Neutrophil (primary cell): Measurements from ENCODE around the gene TNF.

Experiments
- H3K27ac ChIP-seq: fragments of 200-600 bp; sonication (generic); 2 replicates; pipeline ENCODE4 v1.5.1; 2016; ENCODE audit warnings: mild to moderate bottlenecking, moderate library complexity
- H3K27me3 ChIP-seq: fragments of 200-600 bp; sonication (generic); 2 replicates; pipeline ENCODE4 v1.6.0; 2016; ENCODE audit warnings: mild to moderate bottlenecking
- H3K36me3 ChIP-seq: fragments of 200-600 bp; sonication (generic); 2 replicates; pipeline ENCODE4 v1.5.1; 2017
- H3K4me1 ChIP-seq, 2 experiments: fragments of 200-600 bp in 1 of 2; sonication (generic) in 1 of 2; 1 replicate in 1 of 2; 2 replicates in 1 of 2; pipeline versions ENCODE4 v1.5.1 to v1.6.1; 2013 to 2016; ENCODE audit warnings: low read depth in 1 of 2, low read length in 1 of 2, mild to moderate bottlenecking in 1 of 2, moderate library complexity in 1 of 2; ENCODE audit not compliant: control insufficient read depth in 1 of 2, insufficient read depth in 1 of 2
- H3K4me3 ChIP-seq, 2 experiments: fragments of 200-600 bp in 1 of 2; sonication (generic) in 1 of 2; 1 replicate in 1 of 2; 2 replicates in 1 of 2; pipeline ENCODE4 v1.5.1; 2013 to 2016; ENCODE audit warnings: low read depth in 1 of 2, low read length in 1 of 2, mild to moderate bottlenecking in 1 of 2, moderate library complexity in 1 of 2
- H3K9me3 ChIP-seq: fragments of 200-600 bp; sonication (generic); 2 replicates; pipeline ENCODE4 v1.5.1; 2016
- TF ChIP-seq, protein P1 (sequence below): fragments of 200-600 bp; sonication (generic); IDR thresholded peaks from 2 replicates; pipeline ENCODE4 v1.5.1; 2016; ENCODE audit warnings: antibody characterized with exemption

Gene TNF

DNA sequence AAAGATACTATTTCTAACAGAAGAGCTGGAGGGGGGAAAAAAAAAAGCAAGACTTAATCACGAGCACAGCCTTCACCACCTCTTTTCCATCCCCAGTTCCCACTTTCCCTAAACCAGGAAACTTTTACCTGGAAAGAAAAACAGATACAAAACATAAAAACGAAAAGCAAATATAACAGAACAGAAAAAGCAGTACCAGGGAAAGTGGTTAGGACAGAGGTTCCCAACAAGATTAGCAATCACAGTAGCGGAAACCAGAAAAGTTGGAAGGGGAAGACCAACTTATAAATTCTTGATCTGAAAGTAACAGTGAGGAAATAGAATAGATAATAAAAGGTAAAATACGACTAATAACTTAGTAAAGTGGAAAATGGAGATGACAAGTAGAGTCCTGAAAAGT, 34.7 kb upstream of the TNF start:
- Histone ChIP-seq H3K27ac (peak overlapping the region; percentile 97), H3K27me3 (no peaks in the 10 kb centered on the region), H3K36me3 (peaks cover 47% of the 10 kb centered on the region), H3K4me3 (peak overlapping the region; percentile 90 to 93), H3K4me1 (peaks cover 32 to 42% of the 10 kb centered on the region in 2 experiments), H3K9me3 (no peaks in the 10 kb centered on the region)
- TF ChIP-seq, protein P1, sequence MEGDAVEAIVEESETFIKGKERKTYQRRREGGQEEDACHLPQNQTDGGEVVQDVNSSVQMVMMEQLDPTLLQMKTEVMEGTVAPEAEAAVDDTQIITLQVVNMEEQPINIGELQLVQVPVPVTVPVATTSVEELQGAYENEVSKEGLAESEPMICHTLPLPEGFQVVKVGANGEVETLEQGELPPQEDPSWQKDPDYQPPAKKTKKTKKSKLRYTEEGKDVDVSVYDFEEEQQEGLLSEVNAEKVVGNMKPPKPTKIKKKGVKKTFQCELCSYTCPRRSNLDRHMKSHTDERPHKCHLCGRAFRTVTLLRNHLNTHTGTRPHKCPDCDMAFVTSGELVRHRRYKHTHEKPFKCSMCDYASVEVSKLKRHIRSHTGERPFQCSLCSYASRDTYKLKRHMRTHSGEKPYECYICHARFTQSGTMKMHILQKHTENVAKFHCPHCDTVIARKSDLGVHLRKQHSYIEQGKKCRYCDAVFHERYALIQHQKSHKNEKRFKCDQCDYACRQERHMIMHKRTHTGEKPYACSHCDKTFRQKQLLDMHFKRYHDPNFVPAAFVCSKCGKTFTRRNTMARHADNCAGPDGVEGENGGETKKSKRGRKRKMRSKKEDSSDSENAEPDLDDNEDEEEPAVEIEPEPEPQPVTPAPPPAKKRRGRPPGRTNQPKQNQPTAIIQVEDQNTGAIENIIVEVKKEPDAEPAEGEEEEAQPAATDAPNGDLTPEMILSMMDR, result no peak

DNA sequence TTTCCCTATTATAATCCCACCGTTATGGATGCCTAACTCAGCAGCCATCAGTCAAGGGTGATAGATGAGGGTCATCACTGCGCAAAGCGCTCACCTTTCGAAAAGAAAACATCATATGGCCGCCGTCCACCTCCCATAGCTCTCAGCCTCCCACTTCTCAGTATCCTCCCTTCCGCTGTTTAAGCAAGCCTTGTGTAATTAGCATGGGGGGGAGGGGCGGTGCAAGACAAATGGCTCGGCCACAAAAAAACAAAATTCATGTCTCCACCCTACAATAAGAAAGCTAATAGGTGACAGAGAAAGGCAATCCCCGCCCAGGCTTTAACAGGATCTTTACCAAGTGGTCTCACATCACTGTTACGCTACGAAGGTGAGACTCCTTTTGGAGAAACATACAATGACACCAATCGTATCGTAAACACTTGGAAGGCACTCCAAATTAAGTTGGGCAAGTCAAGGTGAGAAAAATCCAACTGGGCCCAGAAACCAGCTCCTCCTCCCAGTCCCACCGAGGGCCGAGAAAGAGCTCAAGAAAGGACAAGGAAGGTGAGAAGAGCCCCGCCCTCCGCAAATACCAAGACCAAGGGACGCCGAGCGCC, 34.2 kb upstream of the TNF start:
- H3K27ac ChIP-seq, result peak overlapping the region; percentile 97
- H3K9me3 ChIP-seq, result no peaks in the 10 kb centered on the region
- TF ChIP-seq, protein P1, result no peak
- H3K4me1 ChIP-seq, result peaks cover 32 to 44% of the 10 kb centered on the region in 2 experiments
- no peaks in the 10 kb centered on the region for H3K27me3 ChIP-seq
- peaks cover 41% of the 10 kb centered on the region for H3K36me3 ChIP-seq
- H3K4me3 ChIP-seq, result peak overlapping the region; percentile 90 to 93

DNA sequence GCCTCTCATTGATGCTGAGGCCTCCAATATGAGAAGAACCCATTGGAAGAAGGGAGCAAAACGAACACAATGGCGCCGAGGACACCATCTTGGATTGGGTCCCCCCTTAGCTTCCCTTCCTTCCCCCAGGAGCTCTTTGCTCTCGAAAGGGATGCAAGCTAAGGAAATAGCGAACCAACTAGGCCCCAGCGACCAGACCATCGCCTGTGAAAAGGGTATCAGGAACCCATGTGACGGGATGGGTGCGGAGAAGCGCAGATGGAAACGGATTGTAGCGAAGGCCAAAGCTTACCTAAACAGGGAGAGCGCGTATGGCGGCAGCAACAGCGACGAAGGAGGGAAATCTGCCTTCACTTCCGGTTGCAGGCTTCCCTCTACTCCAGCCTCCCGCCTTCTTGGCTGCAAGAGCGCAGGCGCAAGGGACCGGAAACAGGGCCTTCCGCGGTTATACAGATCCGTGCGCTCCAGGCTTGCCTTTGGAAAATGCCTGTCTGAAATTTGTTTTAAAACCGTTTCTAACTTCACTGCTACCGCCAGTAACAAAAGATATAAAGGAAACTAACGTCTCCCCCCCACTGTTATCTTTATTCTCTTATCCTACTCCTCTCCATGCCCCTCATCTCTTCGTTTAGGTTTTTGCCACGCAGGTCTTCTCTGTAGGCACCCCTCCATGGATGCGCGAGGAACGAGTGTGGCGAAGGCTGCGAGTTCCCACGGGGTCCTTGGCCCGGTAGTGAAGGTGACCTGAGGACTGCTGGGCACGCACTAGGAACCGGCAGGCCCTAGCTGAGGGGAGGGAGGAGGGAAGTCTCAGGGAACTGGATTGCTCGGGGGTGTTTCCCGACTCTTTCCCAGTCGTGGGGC, 33.5 kb upstream of the TNF start, which contains the start of gene DDX39B:
DDX39B (minus strand) TSS at position 346 of the 864 bp plus-strand sequence. CDS start 1,471 bp downstream, outside the sequence.
- TF ChIP-seq, protein P1, result peak; percentile 42
- no peaks in the 10 kb centered on the region for H3K27me3 ChIP-seq
- peak within 1 kb of the TSS; percentile 97 for H3K27ac ChIP-seq
- no peaks in the 10 kb centered on the region for H3K9me3 ChIP-seq
- H3K4me3 ChIP-seq, result peak within 1 kb of the TSS; percentile 90 to 93
- peaks cover 39 to 51% of the 10 kb centered on the region in 2 experiments for H3K4me1 ChIP-seq
- H3K36me3 ChIP-seq, result peaks cover 34% of the 10 kb centered on the region

DNA sequence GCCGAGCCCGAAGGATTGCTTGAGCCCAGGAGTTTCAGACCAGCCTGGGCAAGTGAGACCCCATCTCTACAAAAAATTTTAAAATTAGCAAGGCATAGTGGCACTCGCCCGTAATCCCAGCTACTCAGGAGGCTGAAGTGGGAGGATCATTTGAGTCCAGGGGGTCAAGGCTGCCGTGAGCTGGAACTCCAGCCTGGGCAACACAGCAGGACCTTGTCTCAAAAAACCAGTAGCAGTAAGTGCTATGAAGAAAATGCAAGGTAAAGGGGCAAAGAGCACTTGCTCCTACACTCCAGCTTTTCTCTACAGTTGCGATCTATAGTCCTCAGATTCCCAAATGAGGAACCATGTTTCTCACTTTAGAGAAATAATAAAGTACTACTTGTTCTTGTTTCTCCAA, 31.7 kb upstream of the TNF start:
- H3K4me1 ChIP-seq, result peaks cover 56 to 66% of the 10 kb centered on the region in 2 experiments
- TF ChIP-seq, protein P1, result no peak
- no peaks in the 10 kb centered on the region for H3K27me3 ChIP-seq
- H3K4me3 ChIP-seq, result no peak overlapping the region
- no peaks in the 10 kb centered on the region for H3K9me3 ChIP-seq
- H3K27ac ChIP-seq, result peak overlapping the region; percentile 97
- H3K36me3 ChIP-seq, result peaks cover 17% of the 10 kb centered on the region

DNA sequence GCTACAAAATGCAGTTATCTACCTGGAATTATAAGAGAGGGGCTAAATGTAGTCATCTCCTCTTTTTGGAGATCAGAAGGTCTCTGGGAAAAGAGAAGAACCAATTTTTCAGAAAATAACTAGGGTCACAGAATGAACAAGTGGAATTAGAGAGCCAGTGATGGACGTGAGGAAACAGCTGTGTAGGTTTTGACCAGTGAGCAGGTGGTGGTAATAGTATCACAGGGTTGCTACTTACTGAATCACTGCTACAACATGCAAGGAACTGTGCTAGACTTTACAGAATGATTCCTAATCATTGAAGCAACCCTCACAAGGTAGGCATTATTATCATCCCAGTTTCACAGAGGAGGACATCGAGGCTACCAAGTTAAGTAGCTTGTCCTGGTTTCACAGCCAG, 30.7 kb upstream of the TNF start:
- Histone ChIP-seq H3K9me3 (no peaks in the 10 kb centered on the region), H3K27me3 (no peaks in the 10 kb centered on the region), H3K27ac (no peak overlapping the region), H3K4me3 (no peak overlapping the region), H3K4me1 (peaks cover 55 to 62% of the 10 kb centered on the region in 2 experiments), H3K36me3 (peaks cover 6% of the 10 kb centered on the region)
- TF ChIP-seq, protein P1, result no peak
